Inferior parietal cortex (tissue), 1 donor: ENCODE results near the gene PRKD2.

Source experiments
- DNase-seq: peaks from one replicate; pipeline ENCODE4 v3.0.0-alpha.2; 2016; ENCODE audit errors: extremely low spot score

PRKD2 gene

DNA sequence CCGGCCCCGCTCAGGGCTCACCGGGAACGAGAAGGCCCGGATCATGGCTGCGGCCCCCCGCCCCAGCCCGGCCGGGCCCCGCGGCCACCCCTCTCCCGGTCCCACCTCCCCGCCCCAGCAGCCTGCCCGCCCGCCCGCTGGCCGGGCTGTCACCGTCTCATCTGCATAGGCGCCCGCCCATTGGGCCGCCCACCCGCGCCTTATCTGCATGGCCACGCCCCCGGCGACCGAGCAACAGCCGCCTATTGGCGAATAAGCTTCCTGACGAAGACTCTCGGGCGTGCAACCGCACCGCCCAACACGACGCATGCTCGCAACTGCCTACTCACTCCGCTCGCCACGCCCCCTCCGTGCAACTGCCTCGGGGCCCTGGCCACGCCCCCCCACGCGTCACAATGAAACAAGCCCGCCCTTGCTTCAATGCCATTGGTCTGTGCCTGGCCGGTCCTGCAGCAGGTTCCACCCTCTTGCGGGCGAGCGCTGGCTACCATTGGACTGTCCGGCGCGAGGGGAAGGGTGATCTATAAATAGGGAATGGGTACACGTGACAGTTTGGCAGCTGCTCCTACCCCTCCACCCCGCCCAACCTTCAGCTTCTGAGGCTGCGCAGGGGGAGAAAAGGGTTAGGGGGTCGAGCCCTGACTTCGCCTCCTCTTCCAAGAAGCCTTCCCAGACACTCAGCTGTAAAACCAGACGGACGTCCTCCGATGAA is 55.7 kb downstream of the PRKD2 start, which contains the start of gene DACT3:
TSS of gene DACT3 (minus strand) at position 163 of the 712 bp plus-strand sequence. CDS start at position 45, 118 bp downstream.
- DNase-seq = peak; percentile 100

DNA sequence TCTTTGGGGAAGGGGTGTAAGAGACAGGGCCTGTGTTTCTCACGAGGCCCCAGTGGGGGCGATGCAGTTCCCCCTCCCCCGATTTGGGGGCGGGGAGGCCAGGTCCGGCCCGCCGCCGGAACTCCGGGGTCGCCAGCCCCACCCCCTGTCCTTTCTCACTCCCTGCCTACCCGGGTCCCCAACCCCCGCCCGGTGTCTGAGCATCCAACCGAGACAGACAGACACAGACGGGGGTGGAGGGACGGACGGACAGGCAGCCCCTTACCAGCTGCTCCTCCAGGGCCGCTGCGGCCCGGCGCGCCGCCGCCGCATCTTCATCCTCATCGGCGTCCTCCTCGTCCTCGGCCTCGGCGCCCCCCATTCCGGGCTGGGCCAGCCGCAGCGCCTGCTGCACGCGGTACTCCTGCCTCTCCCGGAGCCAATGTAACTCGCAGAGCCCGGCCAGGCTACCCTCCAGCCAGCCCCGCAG is 56.3 kb downstream of the PRKD2 start:
- no peak for DNase-seq

DNA sequence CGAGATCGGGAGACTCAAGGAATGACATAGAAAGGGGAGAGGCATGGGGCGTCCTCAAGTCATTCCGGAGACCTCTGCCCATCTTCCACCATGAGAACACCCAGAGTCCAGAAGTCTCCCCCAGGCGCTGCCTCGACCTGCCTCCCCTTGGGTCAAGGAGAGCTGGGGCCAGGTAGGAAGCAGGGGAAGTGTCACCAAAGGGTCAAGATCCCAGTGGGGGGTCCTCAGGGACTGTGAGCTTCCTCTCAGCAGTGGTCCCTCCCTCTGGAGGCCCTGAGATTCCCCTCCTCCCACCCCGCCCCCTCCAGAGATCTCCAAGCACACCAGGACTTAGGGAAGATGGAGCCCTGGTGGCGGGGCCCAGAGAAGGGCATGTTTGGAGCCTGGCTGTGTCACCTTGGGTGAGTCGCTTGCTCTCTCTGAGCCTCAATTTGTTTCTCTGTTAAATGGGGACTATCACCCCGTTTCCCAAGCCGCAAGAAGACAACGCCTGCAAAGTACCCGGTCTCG is 56.9 kb downstream of the PRKD2 start:
- DNase-seq = no peak

DNA sequence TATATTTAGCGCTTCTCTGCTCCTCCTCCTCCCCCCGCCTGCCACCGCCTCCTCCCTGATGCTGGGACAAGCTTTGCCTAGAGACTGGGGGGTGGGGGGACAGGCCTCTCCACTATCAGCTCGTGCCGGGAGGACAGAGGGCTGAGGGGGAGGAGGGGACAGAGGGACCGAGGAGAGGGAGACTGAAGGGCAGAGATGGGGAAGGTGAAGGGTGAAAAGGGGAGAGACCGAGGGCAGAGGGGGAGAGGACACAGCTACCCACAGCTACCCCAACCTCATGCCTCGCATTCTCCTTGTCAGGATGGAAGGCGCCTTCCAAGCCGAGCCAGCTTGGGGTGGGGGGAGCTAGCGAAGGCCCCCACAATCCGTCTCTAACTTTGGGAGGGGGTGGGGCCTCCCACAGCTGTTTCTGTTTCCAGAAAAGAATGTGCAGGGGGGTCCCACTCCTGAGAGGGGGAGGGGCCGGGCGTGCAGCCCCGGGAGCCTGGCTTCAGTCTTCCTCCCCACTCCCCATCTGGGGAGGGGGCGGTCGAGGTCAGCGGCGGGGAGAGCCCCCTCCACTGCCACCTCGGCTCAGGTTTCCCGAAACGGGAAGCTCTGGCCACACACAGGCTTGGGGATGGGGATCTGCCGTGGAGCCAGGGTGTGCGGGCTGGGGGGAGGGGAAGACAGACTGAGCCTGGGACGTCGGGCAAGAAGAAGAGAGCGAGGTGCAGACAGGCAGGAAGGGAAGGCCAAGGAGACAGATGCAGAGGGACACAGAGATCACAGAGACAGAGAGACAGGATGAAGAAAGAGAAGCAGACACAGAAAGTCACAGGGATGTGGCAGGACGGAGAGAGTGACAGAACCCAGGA is 57.5 kb downstream of the PRKD2 start:
- DNase-seq = no peak

DNA sequence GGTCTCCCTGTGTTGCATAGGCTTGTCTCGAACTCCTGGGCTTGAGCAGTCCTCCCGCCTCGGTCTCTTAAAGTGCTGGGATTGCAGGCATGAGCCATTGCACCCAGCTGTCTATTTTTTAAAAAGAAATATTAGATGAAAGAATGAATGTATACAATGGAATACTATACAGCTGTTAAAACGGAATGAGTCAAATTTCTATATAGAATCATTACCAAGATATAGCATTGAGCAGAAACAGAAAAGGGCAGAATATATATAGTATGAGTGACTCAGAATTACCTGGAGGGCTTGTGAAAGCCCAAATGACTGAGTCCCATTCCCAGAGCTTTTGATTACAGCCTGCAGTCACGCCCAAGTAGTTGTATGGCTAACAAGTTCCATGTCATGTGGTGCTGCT is 60.4 kb downstream of the PRKD2 start:
- no peak for DNase-seq

DNA sequence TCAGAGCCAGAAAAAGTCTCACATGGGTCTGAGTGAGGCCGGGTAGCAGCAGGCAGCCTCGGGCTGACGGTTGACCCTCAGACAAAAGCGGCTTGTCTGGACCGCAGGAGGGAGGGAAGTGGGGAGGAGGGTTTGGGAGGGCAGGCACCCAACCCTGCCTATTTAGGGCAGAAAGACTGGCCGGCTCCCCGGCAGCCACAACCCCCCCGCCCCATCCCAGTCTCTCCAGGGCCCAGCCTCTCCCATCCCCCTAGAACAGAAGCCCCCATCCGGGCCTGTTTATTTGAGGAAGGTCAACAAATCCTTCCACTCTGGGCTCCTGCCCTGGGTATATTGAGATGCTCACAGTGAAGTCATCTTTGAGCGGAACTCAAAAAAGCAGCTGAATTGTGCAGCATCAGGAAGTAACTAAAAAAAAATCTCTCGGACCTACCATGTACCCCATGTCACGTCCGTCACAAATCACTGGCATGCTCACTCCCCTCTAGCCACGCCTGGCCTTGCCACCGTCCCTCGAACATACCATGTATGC is 62.2 kb downstream of the PRKD2 start:
- no peak for DNase-seq

DNA sequence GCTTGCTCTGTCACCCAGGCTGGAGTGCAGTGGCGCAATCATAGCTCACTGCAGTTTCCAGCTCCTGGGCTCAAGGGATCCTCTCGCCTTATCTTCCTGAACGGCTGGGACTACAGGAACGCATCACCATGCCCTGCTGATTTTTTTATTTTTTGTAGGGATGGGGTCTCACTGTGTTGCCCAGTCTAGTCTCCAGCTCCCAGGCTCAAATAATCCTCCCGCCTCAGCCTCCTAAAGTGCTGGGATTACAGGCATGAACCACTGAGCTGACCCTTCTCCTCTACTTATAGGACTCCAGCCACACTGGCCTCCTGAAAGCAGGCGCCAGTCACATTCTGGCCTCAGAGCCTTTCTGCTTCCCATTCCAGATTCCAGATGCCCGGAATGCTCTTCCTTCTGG is 66.5 kb downstream of the PRKD2 start:
- DNase-seq = no peak

DNA sequence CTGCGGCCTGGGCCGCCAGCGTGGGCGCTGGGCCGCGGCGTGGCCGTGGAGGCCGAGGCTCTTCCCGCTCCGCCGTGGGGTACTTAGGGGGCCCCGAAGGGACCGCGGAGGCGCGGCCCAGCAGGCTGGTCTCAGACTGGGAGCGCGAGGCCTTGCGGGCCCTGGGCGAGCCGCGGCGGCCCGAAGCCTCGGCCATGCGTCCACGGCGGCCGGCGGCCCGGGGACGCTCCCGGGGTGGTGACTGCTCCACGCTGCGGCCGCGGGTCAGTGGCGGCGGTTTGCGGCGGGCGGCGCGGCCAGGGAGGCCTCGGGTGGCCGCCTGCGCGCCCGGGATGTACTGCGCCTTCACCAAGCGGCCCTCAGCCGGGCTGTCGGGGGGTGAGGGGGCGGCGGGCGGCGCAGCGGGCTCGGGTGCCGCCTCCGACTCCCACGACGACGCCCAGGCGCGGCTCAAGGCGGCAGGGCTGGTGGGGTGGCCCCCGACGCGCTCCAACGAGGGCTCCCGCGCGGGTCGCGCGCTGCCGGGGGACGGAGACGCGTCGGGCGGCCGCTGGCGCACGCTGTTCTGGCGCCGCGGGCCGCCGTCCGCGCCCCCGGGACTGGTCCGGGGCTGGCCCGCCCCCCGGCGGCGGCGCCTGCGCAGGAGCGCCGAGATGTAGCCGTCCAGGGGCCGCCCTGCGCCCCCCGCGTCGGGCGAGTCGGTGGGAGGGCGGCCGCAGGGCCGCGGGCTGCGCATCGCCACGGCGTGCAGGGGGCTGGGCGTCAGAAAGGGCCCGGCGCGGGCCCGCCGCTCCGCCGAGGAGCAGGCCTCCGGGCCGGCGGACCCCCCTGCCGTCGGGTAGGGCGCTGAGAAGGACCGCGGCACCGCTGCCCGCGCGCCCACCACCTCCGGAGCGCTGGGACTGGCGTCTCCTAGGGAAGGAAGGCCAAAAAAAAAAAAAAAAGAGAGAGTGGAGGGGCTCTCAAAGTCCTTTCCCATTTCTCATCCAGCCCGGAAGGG is 67.7 kb downstream of the PRKD2 start:
- no peak for DNase-seq

DNA sequence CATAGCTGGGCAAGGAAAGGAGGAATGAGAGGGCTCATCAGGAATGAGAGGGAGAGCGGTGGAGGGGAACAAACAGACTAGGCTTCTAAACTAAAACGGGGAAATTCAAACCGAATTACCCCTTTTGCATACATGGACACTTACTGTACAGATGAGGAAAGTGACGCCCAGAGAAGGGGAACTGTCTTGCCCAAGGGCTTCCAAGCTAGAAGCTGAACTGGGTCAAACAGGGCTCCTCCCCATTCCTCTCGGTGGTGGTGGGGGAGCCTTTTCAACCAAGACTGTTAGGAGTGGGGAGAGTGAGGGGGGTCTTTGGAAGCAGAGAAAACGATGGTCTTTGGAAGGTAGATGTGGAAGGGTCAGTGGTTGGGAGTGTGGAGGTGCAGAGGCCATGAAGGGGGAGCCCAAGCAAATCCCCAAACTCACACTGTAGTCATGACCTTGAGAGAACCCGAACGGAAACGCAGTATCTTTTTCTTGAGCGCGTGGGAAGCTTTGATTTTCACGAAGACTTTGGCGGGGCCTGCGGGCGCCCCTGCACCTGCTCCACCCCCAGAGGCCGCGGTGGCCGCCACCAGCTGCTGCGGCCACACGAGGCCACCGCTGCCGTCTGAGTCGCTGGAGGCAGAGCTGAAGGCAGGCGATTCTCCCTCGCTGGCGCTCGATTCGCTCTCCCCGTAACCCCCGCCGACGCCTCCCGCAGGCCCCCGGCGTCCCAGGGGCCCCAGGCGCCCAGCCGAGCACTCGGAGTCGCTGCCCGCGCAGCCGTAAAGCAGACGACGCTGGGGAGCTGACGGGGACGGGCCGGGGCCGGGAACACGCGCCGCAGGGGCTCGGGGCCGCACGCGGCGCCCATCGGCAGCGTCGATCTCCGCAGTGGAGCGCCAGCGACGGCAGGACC is 68.6 kb downstream of the PRKD2 start:
- no peak for DNase-seq

DNA sequence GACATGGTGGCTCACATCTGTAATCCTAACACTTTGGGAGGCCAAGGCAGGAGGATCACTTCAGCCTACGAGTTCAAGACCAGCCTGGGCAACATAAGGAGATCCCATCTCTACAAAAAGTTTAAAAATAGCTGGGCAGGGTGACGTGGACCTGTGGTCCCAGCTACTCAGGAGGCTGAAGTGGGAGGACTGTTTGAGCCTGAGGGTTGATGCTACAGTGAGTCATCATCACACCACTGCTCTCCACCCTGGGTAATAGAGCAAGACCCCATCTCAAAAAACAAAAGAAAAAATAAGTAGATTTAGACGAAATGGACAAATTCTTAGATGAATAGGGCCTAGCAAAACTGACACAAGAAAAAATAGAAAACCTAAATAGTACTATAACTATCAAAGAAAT is 70.5 kb downstream of the PRKD2 start:
- no peak for DNase-seq

DNA sequence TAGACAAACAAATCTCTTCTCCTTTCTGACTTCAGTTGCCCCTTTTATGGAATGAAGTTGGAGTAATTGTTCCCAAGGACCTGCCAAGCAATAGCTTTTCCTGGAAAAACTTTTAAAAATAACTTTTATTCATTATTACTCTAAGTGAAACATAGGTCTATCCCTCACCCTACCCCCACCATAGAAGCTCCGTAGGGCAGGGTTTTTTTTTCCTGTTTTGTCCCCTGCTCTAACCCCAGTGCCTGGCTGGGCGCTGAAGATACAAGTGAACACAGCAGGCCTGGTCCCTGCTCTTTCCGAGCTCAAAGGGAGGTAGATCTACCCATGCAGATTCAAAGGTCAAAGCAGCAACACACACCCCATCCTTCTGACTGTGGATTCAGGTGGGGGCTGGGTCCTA is 72.2 kb downstream of the PRKD2 start:
- no peak for DNase-seq

DNA sequence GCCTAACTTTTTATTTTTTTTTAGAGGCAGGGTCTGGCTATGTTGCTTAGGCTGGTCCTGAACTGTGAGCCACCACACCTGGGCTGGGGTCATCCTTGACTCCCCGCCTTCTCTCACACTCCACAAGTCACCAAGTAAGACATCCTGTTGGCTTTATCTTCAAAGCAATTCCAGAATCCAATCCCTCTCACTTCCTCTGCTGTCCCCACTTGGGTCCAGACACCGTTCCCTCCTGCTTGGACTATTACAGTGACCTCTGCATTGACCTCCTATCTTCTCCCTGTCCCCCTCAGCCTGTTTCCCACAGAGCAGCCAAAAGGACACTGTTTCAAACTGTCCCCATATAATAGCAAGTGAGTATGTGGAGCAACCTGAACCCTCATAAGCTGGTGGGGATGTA is 76.3 kb downstream of the PRKD2 start:
- no peak for DNase-seq

DNA sequence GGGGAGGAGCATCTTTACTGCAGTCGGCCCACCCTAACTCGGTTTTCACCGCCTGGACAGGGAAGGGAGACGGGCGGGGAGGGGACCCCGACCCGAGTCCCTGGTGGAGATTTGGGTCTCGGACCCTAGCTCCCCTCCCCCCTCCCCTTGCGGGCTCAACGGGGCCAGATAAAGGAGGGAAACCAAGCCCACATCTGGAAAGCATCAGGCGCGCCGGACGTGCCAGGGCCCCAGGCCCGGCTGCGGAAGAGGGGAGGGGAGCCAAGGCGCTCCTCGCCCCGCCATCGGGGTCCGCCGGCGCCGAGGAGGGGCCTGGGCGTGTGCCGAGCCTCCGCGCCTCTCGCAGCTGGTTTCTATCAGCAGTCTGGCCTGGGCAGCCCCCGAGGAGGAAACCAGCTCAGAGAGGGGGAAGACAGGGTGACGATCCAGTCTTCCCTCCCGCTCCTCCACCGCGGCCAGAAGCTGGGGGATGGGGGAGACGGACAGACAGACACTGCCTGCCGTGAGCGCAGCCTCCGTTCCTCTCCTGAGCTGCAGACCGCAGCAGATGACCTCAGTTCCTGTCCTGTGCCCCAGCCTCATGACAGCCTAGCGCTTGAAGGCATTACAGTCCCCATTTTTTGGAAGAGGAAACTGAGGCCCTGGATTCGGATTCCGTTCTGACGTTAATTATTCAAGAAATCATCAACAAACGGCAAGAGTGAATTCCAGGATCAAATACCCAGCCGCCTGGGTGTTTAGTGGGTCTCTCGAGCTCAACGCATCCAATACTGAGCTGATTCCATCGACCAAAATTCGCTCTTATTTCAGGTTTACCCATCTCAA is 77.3 kb downstream of the PRKD2 start:
- DNase-seq = no peak

DNA sequence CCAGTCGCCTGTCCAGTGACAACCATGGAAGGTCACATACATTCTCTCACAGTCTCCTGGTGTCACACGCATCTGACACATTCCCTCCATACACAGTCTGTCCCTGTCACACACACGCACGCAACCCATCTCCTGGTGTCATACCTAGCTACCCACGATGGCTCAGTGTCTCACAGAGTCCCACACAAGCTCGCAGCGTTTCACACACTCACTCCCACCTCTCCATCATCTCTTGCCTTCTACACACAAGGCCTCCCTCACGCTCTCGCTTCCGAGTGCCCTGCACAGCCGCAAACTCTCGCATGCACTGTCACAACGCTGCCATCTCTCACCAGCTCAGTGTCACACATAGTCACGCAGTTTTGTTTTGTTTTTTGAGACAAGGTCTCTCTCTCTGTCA is 79.7 kb downstream of the PRKD2 start:
- DNase-seq = no peak

DNA sequence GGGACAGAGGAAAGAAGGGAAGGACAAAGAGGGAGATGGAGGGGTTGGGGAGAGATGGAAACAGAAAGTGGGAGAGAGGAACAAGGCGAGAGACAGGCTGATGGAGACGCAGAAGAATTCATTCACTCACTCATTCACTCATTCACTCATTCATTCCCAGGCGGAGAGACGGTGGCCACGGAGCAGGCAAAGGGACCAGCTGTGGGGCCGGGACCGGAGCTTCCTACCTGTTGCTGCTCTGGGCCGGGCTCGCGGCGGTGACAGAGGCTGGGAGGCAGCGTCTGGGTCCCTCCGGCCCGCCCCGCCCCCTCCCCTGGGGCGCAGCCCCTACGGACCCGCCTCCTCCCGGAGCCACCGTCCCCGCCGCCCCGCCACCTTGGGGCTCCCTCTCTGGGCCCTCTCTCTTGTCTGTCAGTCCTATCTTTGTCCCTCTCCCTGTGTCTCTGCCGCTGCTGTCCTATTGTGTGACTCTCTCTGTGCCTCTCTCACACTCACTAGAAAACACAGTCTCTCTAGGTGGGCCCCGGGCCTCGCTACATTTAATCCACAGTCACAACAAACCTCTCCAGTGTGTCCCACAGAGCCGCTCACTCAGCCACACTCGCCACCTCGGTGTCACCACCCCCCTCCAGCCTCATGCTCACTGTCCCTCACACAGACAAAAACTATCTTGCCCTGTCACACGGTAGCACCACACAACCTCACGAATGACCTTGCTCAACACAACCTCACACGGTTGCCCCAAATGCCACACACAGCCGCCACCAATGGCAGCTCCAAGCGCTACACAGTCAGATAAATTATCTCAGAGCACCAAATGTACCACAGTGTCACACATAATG is 80.8 kb downstream of the PRKD2 start, which contains the start of gene GNG8:
TSS of gene GNG8 (minus strand) at position 283 of the 842 bp plus-strand sequence. CDS start 1,520 bp downstream, outside the sequence.
- no peak for DNase-seq

DNA sequence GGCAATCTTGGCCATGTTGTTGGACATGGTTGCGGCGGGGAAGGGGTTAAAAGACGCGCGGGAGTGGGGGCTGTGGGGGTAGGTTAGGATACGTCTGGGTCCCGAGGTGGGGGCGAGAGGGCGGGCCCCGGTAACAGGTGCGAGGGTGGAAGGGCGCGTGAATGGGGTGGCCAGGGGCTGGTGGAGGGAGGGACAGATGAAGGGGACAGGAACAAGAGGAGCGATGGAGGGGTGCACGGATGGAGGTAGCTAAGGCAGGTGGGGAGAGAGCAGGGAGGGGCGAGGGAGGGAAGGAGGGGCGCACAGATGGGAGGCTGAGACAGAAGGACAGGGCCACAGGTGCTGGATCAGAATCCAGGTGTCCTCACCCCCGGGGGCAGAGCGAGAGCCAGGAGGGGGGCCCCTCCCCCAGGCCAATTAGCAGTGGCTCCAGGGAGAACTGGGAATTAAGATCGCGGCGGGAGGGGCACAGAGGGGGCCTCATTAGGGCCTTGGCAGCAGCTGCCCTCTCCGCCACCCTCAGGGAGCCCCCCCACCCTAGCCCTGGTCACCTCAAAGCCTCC is 82.2 kb downstream of the PRKD2 start:
- no peak for DNase-seq

DNA sequence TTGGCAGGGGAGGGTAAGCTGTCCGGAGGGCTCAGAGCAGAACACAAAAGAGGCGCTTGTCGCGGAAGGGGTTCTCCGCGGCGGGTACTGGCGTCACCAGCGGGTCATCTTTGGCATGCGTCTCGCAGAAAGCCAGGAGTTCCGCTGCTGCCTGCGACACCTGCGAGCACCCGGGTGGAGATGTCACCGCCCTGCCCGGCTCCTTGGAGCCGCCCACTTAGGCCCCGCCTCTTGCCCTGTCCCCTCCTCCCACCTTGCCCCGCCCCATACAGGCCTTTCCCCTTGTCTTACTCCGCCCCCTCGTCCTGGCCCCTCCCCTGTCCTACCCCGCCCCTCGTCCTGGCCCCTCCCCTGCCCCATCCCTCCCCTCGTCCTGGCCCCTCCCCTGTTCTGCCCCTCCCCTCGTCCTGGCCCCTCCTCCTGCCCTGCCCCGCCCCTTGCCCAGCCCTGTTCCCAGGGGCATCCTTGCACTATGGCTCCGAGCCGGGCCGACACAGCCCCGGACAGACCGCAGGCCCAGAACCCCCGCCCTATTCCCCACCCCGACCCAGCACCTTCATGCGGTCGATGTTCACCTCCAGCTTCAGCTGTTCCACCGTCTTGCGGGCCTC is 82.8 kb downstream of the PRKD2 start:
- DNase-seq = no peak
